ENCODE results near the gene SCAI. TPM values are rescaled to one million over a fixed set of nuclear protein-coding genes. Genes with fewer than 3 reads are reported as not detected.
"Not testable (repeated sequence)": the region's sequence is repeated elsewhere in the genome, so short reads cannot be mapped to it uniquely, and the experiment has no call there.

The SCAI gene
- total RNA-seq, 6 experiments from 2014 or later = 1.8 to 5.5 (median 2.6) TPM

DNA sequence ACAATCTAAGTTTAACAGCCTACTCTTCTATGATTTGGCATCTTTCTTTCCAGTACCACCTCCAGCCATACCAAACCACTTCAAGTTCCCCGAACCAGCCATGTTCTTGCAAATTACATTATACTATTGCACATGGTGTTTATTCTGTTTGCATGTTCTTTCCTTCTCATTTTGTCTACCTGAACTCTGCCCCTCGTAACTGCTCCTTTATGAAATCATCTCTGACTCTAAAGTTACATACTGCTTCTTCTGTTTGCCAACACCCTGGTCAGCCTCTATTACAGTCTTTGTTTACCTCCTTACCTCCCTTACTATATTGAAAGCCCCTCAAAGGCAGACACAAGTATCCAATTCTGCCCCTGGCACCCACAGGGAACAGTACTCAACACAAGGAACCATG is 40.2 kb upstream of the SCAI start:
- H3K36me3 ChIP-seq = no peaks in the 10 kb centered on the region
- intact Hi-C loops (cut with DNase I) = no loop called here
- H3K4me3 ChIP-seq = no peak overlapping the region
- H3K4me1 ChIP-seq = peaks cover 0 to 34% (median 10%) of the 10 kb centered on the region in 4 donors
- H3K27me3 ChIP-seq = no peaks in the 10 kb centered on the region
- ATAC-seq (no peak), DNase-seq (no peak)
- H3K27ac ChIP-seq = no peak overlapping the region
- TF ChIP-seq, protein P1, sequence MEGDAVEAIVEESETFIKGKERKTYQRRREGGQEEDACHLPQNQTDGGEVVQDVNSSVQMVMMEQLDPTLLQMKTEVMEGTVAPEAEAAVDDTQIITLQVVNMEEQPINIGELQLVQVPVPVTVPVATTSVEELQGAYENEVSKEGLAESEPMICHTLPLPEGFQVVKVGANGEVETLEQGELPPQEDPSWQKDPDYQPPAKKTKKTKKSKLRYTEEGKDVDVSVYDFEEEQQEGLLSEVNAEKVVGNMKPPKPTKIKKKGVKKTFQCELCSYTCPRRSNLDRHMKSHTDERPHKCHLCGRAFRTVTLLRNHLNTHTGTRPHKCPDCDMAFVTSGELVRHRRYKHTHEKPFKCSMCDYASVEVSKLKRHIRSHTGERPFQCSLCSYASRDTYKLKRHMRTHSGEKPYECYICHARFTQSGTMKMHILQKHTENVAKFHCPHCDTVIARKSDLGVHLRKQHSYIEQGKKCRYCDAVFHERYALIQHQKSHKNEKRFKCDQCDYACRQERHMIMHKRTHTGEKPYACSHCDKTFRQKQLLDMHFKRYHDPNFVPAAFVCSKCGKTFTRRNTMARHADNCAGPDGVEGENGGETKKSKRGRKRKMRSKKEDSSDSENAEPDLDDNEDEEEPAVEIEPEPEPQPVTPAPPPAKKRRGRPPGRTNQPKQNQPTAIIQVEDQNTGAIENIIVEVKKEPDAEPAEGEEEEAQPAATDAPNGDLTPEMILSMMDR (IDR thresholded peaks at IDR 0.05) = no peak
- no peak for TF ChIP-seq POLR2A (IDR thresholded peaks at IDR 0.05)
- no peaks in the 10 kb centered on the region for H3K9me3 ChIP-seq
- 79% methylated on average over 2 of the region's 2 CpGs for WGBS (ENCODE audit: insufficient coverage, low coverage, low lambda C conversion rate, missing lambda C conversion rate)

DNA sequence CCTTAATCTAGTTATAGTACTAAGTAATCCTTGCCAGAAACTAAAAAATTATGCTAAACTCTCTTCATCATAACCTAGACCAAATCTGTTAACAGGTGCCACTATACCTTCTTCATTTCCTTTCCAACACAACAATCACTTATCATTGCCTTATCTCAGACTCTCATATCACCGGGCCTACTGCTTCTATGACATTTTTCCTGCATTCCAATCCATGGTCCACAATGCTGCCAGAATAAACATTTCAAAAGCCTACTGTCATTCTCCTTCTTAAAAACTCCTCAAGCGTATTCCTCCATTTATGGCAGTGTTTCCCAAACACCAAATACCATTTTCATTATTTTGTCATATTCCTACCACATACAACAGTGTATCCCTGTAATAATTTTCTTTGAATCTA is 39.7 kb upstream of the SCAI start:
- intact Hi-C loops (cut with DNase I) = no loop called here
- Histone ChIP-seq H3K9me3 (no peaks in the 10 kb centered on the region), H3K4me1 (peaks cover 0 to 29% (median 7%) of the 10 kb centered on the region in 4 donors), H3K27me3 (no peaks in the 10 kb centered on the region), H3K36me3 (no peaks in the 10 kb centered on the region), H3K27ac (no peak overlapping the region), H3K4me3 (no peak overlapping the region)
- WGBS (ENCODE audit: insufficient coverage, low coverage, low lambda C conversion rate, missing lambda C conversion rate) = 38% methylated on average over 2 of the region's 2 CpGs
- no peak for DNase-seq
- TF ChIP-seq, protein P1 (IDR thresholded peaks at IDR 0.05) = no peak
- no peak for TF ChIP-seq POLR2A (IDR thresholded peaks at IDR 0.05)
- peak in 1 of 4 donors; percentile 39 for ATAC-seq

DNA sequence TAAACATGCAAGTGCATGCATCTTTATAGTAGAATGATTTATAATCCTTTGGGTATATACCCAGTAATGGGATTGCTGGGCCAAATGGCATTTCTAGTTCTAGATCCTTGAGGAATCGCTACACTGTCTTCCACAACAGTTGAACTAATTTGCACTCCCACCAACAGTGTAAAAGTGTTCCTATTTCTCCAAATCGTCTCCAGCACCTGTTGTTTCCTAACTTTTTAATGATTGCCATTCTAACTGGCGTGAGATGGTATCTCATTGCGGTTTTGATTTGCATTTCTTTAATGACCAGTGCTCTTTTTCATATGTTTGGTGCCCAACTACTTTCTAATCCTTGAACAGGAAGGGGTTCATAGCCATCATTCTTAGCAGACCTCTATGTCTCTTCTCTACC is 38.4 kb upstream of the SCAI start:
- 87% methylated on average over 4 of the region's 4 CpGs for WGBS (ENCODE audit: insufficient coverage, low coverage, low lambda C conversion rate, missing lambda C conversion rate)
- H3K27me3 ChIP-seq; H3K27ac ChIP-seq; intact Hi-C loops (cut with DNase I); H3K36me3 ChIP-seq; ATAC-seq; H3K9me3 ChIP-seq; DNase-seq; H3K4me3 ChIP-seq: not testable (repeated sequence)
- peaks cover 0 to 18% (median 6%) of the 10 kb centered on the region in 4 donors for H3K4me1 ChIP-seq

DNA sequence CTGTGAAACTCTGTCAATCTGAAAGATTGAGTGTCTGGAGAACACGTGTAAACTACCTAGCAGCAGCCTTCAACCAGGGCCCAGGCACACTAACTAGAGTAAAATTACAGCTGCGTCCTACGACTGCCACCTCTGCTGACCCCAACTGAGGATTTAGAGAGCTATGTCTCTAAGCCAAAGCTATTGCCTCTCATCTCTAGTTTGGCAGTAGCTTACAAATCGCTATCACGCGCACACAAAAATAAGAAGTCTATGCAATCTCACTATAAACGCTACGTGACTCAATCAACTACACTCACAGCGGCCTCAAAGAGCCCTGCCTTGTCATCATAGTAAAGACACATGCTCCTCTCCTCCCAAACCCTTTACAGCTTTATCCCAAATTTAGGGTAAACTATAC is 37.5 kb upstream of the SCAI start:
- WGBS (ENCODE audit: insufficient coverage, low coverage, low lambda C conversion rate, missing lambda C conversion rate) = 73% methylated on average over 2 of the region's 9 CpGs
- Histone ChIP-seq H3K9me3 (no peaks in the 10 kb centered on the region), H3K4me1 (peaks cover 0 to 18% (median 6%) of the 10 kb centered on the region in 4 donors), H3K4me3 (no peak overlapping the region), H3K27ac (no peak overlapping the region), H3K27me3 (no peaks in the 10 kb centered on the region), H3K36me3 (no peaks in the 10 kb centered on the region)
- intact Hi-C loops (cut with DNase I) = no loop called here
- DNase-seq (no peak), ATAC-seq (no peak)
- TF ChIP-seq POLR2A (IDR thresholded peaks at IDR 0.05) = no peak
- TF ChIP-seq, protein P1 (IDR thresholded peaks at IDR 0.05) = no peak

DNA sequence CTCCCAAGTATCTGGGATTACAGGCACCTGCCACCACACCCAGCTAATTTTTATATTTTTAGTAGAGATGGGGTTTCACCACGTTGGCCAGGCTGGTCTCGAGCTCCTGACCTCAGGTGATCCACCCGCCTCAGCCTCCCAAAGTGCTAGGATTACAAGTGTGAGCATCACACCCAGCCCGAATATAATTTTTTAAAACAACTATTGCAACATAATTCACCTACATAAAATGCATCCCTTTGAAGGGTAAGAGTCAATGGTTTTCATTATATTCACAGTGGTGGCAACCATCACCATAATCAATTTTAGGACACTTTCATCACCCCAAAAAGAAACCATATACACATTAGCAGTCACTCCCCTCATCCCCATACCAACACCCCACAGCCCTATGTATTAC is 36.4 kb upstream of the SCAI start:
- 90% methylated on average over 3 of the region's 4 CpGs for WGBS (ENCODE audit: insufficient coverage, low coverage, low lambda C conversion rate, missing lambda C conversion rate)
- H3K4me1 ChIP-seq = peaks cover 0 to 18% (median 6%) of the 10 kb centered on the region in 4 donors
- H3K36me3 ChIP-seq; H3K4me3 ChIP-seq; H3K9me3 ChIP-seq; DNase-seq; ATAC-seq; H3K27me3 ChIP-seq; intact Hi-C loops (cut with DNase I); H3K27ac ChIP-seq: not testable (repeated sequence)

DNA sequence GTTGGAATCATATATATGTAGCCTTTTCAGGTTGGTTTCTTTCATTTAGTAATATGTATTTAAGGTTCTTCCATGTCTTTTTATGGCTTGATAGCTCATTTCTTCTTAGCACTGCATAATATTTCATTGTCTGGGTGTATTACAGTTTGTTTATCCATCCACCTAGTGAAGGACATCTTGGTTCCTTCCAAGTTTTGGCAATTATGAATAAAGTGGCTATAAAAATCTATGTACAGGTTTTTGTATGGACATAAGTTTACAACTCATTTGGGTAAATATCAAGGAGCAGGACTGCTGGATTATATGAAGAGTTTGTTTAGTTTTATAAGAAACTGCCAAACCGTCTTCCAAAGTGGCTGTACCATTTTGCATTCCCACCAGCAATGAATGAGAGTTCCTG is 34.6 kb upstream of the SCAI start:
- 100% methylated on average over 1 of the region's 1 CpG for WGBS (ENCODE audit: insufficient coverage, low coverage, low lambda C conversion rate, missing lambda C conversion rate)
- no peak overlapping the region for H3K4me3 ChIP-seq
- no peak for TF ChIP-seq POLR2A (IDR thresholded peaks at IDR 0.05)
- TF ChIP-seq, protein P1 (IDR thresholded peaks at IDR 0.05) = no peak
- H3K4me1 ChIP-seq = peaks cover 0 to under 1% (median 0%) of the 10 kb centered on the region in 4 donors
- DNase-seq (no peak), ATAC-seq (no peak)
- intact Hi-C loops (cut with DNase I) = no loop called here
- H3K9me3 ChIP-seq = no peaks in the 10 kb centered on the region
- H3K27me3 ChIP-seq = no peaks in the 10 kb centered on the region
- H3K27ac ChIP-seq = no peak overlapping the region
- no peaks in the 10 kb centered on the region for H3K36me3 ChIP-seq

Measured in right lobe of liver (tissue), 6 donors.